Measurements from ENCODE around the gene MED15. TPM values are rescaled to one million over a fixed set of nuclear protein-coding genes. Genes with fewer than 3 reads are reported as not detected.
A peak's percentile ranks its signal among the peaks of the same experiment; 100 is the strongest.

MED15 gene
- polyA plus RNA-seq, 12 donors = 27.4 to 91.0 (median 35.9) TPM; not detected in 1

DNA sequence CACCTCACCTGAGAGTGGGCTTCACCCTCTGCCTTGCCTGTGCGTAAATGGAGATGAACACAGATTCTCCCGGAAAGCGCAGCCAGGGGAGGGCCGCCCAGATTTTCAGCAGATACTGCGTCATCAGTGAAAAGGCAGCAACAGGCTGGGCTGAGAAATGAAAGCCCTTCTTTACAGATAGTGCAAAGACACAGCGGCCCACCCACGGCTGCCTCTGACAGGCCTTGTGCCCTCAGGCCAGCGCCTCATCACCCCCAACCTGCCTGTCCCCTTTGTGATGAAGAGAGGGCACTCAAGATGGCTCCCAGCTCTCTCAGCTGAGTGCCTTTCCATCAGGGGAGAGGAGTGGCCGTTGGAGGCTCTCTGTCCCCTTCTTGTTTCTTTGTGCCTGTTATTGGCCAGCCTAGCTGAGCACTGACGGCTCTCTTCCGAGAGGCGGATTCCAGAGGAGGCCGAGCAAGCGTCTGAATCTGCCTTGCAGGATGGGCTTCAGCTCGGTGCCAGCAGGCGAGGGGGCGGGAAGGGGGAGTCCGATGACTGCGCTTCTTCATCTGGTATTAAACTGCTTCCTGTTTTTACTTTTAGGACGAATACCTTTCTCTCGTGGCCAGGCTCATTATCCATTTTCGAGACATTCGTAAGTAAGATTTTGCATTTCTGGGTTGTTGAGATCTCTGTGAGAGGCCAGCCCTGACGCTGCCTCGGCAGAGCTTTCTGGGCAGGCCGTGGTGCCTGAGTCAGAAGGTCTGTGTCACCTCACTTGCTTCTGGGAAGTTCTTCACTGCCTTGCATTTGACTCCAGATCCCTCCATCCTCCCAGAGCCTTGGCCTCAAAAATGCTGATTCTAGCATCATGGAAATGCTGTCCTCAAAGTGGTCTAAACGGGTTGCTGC is 43.7 kb downstream of the MED15 start:
- peak; percentile 54 for DNase-seq

- DNase-seq = peak; percentile 56
These were observed 44.5 kb downstream of the MED15 start for GRCh38 chr22:20551805-20552442.

DNA sequence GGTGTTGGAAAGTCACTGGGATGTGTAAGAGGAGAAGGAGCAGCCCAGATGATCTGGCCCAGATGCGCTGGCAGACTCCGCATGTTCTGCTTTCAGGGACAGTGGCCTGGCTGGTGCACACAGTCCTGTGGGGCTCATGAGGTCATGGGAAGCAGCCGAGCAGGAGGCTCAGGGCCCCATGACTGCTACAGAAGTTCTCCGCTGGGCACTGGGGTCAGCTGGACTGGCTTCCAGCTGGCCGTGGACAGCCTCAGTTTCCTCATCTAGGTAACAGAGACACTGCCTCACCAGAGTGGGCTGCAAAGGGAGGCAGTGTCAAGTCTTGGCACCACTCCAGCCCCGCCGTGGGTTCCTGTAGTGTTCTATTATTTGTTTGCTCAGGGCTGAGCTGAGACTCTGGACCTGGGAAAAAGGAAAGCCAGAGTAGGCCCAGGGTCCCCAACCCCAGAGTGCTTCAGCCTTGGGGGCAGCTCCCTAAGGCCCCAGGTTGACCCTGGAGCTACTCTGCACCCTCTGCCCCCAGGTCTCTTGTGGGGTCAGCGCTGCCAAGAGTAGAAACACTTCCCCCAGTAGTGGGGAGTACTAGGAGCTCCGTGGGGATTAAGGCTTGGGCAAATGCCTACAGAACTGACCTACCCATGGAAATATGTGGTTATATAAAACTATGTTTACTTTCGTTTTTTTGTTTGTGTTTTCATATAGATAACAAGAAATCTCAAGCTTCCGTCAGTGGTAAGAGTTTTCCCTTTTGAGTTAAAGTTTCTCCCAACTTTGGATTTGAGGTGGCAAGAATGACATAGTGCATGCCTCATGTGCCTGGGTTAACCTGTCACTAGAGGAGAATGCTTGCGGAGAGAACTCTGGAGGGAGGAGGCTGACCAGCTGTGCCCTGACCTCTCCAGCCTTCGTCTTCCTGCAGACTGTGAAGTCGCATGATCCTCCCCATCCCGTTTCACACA is 45.3 kb downstream of the MED15 start:
- peak; percentile 83 for DNase-seq

DNA sequence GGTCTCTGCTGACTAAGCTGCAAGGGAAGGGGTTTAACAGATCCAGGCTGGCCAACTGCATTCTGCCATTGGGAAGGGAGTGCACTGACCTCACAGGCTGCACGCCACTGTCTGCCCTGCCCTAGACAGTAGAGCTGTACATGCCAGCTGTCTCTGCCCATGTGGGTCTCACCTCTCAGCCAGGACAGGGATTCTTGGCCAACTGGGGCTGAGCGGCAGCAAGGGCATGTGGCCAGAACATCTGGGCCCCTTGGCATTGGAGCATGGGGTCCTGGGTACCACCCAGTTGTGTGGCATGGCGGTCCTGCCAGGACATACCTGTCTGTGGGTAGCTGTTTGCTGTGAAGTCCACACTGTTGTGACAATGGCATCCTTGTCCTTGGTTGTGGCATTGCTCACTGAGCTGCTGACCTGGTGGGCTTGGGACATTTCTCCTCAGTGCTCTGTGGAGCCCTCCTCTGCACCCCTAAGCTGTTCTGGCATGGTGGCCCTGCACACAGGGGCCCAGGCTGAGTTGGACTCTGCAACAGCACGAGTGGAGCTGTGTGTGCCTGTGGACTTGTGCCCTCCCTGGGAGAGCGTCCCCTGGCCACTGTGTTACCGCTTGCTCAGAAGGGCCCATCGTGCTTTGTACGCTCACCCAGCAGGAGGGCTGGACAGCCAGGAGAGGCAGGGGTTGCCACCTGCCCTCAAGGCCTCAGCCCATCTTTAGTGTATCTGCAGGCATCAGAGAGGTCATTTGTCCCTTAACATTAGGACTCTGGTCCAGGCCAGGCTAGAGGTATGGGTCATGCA is 46.7 kb downstream of the MED15 start:
- DNase-seq = no peak

GRCh38 chr22:20554824-20555223 is 47.4 kb downstream of the MED15 start:
- no peak for DNase-seq

GRCh38 chr22:20558534-20558933 is 51.1 kb downstream of the MED15 start:
- DNase-seq = no peak

DNA sequence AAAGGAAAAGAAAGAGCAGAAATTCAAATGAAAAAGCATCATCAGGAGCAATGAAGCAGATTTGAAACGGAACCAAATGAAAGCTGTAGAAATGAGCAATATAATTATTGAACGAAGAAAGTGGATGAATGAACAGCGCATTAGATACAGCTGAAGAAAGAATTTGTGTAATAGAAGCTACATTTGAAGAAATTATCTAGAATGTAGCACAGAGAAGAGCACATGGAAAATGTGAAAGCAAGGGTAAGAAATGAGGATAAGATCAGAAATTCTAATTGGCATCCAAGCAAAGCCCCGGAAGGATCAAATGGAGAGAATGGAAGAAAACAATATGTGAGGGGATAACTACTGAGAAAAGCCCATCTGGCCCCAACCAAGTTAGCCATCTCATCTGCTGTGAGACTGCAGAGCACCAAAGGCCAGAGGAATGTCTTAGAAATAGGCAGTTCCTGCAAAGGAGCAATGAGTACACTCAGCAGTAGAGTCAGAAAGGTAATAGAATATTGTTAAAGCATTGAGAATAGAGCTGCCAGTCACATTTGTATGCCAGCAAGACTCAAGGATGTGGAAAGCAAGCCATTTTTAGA is 51.9 kb downstream of the MED15 start:
- DNase-seq = no peak

DNA sequence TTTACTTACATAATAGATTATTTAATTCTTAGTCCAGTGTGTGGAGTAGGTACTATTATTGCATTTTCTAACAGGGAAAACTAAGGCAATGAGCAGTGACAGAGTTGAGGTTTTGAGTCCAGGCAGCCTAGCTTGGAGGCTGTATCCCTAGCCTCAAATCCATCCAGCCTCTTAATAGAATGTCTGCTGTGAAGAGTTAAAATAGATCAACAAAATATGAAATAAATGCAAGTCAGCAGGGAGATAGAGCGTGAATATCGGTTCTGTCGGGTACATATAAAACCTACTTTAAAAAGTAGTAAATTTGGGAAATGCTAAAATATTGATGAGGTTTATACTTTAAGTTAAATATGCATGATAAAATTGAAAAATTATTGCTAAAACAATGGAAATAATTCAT is 53.3 kb downstream of the MED15 start:
- no peak for DNase-seq

DNA sequence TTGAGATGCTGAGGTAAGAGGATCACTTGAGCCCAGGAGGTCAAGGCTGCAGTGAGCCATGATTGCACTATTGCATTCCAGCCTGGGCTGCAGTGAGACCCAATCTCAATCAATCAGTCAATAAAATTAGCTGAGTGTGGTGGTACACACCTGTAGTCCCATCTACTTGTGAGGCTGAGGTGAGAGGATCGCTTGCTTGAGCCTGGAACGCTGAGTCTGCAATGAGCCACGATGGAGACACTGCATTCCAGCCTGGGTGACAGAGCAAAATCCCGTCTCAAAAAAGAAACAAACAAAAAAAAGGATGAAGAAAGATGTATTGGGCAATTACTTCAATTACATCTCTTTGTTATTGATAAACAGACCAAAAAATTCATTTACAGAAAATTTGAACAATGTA is 54.5 kb downstream of the MED15 start:
- DNase-seq = no peak

- no peak for DNase-seq
These were observed 55.4 kb downstream of the MED15 start for GRCh38 chr22:20562607-20563465.

- no peak for DNase-seq
These were observed 56.1 kb downstream of the MED15 start for GRCh38 chr22:20563466-20563906.

GRCh38 chr22:20563941-20564371 is 56.5 kb downstream of the MED15 start:
- no peak for DNase-seq

GRCh38 chr22:20565079-20565734 is 57.8 kb downstream of the MED15 start:
- no peak for DNase-seq

GRCh38 chr22:20565761-20566160 is 58.4 kb downstream of the MED15 start:
- no peak for DNase-seq

DNA sequence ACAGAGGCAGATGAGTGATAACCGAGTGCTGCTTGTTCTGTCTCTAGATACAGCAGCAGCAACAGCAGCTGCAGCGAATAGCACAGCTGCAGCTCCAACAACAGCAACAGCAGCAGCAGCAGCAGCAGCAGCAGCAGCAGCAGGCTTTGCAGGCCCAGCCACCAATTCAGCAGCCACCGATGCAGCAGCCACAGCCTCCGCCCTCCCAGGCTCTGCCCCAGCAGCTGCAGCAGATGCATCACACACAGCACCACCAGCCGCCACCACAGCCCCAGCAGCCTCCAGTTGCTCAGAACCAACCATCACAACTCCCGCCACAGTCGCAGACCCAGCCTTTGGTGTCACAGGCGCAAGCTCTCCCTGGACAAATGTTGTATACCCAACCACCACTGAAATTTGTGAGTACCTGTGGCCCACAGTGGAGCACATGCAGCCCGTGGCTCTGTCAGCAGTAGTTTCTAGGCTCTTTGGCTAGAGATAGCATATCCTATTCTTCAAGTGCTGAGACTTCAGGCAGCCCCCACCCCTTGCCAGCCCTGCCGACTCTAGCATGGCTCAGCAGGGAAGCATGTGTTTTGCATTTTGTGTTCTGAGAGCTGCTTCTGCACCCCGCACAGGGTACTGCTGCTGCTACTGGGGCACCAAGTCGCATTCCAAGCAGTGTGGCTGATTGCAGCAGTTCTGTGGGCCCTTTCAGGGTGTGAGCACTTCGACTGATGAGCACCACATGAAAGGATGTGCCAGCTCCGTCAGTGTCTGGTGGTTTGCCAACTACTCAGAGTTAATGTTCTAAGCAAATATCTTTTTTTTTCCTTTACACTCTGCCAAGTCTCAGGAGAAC is 59.2 kb downstream of the MED15 start:
- DNase-seq = no peak

- no peak for DNase-seq
These were observed 60.0 kb downstream of the MED15 start for GRCh38 chr22:20567371-20567847.

DNA sequence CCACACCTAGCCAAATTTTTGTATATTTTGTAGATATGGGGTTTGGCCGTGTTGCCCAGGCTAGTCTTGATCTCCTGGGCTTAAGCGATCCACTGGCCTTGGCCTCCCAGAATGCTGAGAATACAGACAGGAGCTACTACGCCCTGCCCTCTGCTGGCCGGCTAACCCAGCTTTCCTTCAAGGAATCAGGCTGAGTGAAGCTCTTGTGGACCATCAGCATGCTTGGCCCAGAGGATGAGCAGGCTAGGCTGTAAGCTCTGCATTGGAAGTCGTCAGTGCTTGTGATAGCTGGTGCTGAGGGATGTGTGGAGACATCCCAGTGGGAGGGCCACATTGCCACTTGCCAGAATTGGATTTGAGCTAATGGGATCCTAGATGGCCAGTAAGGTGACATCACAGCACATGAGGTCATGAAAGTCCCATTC is 60.6 kb downstream of the MED15 start:
- no peak for DNase-seq

DNA sequence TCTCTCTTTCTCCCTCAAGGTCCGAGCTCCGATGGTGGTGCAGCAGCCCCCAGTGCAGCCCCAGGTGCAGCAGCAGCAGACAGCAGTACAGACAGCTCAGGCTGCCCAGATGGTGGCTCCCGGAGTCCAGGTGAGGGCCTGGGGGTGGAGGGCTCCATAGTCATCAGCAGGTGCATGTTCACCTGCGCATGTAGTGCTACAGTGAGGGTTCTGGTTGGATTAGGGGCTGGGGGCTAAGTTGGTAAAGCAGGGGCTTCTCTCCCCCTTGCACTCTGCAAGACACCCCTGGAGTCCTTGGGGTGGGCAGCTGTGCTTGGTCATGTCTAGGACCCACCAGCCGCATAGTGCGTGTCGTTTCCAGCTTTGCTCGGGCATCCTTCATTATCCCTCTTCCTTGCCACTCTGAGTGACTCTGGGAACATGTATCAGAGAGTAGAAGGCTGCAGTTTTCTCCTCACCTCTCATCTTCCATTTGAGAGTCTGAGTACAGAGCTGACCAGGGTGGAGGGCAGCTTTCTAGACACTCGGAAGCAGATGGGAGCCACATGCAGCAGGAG is 61.2 kb downstream of the MED15 start:
- no peak for DNase-seq
